OCI-LY3 (cell line): ENCODE measurements around the gene TBL3.
"Not testable (repeated sequence)": the region's sequence is repeated elsewhere in the genome, so short reads cannot be mapped to it uniquely, and the experiment has no call there.

Experiments used
- H2AFZ ChIP-seq: fragments of 200-600, 300-600 bp; shearing (Covaris generic); 2 replicates; pipeline ENCODE4 v1.6.0; 2014; ENCODE audit warnings: antibody characterized with exemption, low read depth, low read length
- H3K27ac ChIP-seq: fragments of 200-600, 300-600 bp; sonication (generic); 2 replicates; pipeline ENCODE4 v1.5.1; 2014; ENCODE audit warnings: mild to moderate bottlenecking, low read length, moderate library complexity, mixed read lengths
- H3K27me3 ChIP-seq: fragments of 200-600, 300-600 bp; sonication (generic); 2 replicates; pipeline ENCODE4 v1.6.1; 2014; ENCODE audit warnings: low read depth, low read length, mixed read lengths
- H3K36me3 ChIP-seq: fragments of 200-600, 300-600 bp; sonication (generic); replicated peaks from 2 replicates; pipeline ENCODE3; 2014; ENCODE audit warnings: low read depth, low read length, mixed read lengths
- H3K4me1 ChIP-seq: fragments of 300-600, 200-600 bp; sonication (generic); 2 replicates; pipeline ENCODE4 v1.6.1; 2014; ENCODE audit warnings: low read length, mixed read lengths
- H3K4me2 ChIP-seq: fragments of 200-600, 300-600 bp; sonication (generic); 2 replicates; pipeline ENCODE4 v1.6.1; 2014; ENCODE audit warnings: low read length, mixed read lengths
- H3K4me3 ChIP-seq: fragments of 300-600, 200-600 bp; sonication (generic); 2 replicates; pipeline ENCODE4 v1.5.1; 2014; ENCODE audit warnings: antibody characterized with exemption, mild to moderate bottlenecking, low read length, moderate library complexity
- H3K79me2 ChIP-seq: fragments of 300-600, 200-600 bp; shearing (Covaris generic); 2 replicates; pipeline ENCODE4 v1.6.1; 2014; ENCODE audit warnings: mild to moderate bottlenecking, low read length, mixed read lengths
- H3K9ac ChIP-seq: fragments of 300-600, 200-600 bp; shearing (Covaris generic); 2 replicates; pipeline ENCODE4 v1.6.0; 2014; ENCODE audit warnings: mild to moderate bottlenecking, low read length, moderate library complexity
- H3K9me3 ChIP-seq: fragments of 200-600, 300-600 bp; shearing (Covaris generic); 2 replicates; pipeline ENCODE4 v1.6.1; 2014; ENCODE audit warnings: low read length, mixed read lengths; ENCODE audit not compliant: insufficient read depth
- H4K20me1 ChIP-seq: fragments of 200-600, 300-600 bp; sonication (generic); 2 replicates; pipeline ENCODE4 v1.6.1; 2016; ENCODE audit warnings: low read length, mixed read lengths; ENCODE audit not compliant: insufficient read depth
- EZH2phosphoT487 ChIP-seq: fragments of 200-600 bp; shearing (Covaris generic); IDR thresholded peaks from 2 replicates; pipeline ENCODE4 v1.6.1; 2018; ENCODE audit warnings: antibody characterized with exemption, mixed run types, low read depth
- TF ChIP-seq, protein P1 (sequence below): fragments of 200-600, 300-600 bp; sonication (generic); IDR thresholded peaks from 2 replicates; pipeline ENCODE4 v1.5.1; 2014; ENCODE audit warnings: antibody characterized with exemption, low read length, low read depth

TBL3 gene

DNA sequence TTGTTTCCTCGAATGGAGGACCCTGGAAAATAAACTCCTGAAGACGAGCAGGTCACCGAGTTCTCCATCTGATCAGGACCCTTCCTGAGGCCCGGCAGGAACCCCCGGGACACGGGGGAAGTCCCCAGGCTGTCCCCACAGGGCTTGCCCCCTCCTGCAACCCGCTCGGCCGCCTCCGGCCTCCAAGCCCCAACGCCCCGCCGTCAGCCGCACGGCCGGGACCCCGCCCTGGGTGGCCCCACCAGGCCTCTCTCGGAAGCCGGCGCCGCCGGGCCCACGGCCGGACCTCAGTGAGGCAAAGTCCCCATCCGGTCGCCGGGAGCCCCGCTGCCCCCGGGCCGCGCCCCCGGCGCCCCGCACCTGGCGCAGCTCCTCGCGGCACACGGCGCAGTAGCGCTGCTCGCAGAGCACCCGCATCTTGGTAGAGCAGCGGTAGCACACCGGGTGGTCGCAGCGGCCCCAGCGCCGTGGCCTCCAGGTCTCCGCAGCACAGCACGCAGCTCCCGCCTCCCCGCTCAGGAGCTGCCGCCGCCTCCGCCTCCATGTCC lies 37.4 kb downstream of the TBL3 start:
- Histone ChIP-seq H3K36me3 (peaks cover 12% of the 10 kb centered on the region), H3K79me2 (peaks cover 65% of the 10 kb centered on the region), H2AFZ (no peak overlapping the region), H3K27me3 (no peaks in the 10 kb centered on the region), H4K20me1 (peaks cover 48% of the 10 kb centered on the region), H3K4me2 (peak overlapping the region; percentile 99), H3K9ac (peak overlapping the region; percentile 87), H3K27ac (peak overlapping the region; percentile 68), H3K4me1 (peaks cover 25% of the 10 kb centered on the region), H3K9me3 (no peaks in the 10 kb centered on the region), H3K4me3 (peak overlapping the region; percentile 95)
- no peak for TF ChIP-seq EZH2phosphoT487
- TF ChIP-seq, protein P1, sequence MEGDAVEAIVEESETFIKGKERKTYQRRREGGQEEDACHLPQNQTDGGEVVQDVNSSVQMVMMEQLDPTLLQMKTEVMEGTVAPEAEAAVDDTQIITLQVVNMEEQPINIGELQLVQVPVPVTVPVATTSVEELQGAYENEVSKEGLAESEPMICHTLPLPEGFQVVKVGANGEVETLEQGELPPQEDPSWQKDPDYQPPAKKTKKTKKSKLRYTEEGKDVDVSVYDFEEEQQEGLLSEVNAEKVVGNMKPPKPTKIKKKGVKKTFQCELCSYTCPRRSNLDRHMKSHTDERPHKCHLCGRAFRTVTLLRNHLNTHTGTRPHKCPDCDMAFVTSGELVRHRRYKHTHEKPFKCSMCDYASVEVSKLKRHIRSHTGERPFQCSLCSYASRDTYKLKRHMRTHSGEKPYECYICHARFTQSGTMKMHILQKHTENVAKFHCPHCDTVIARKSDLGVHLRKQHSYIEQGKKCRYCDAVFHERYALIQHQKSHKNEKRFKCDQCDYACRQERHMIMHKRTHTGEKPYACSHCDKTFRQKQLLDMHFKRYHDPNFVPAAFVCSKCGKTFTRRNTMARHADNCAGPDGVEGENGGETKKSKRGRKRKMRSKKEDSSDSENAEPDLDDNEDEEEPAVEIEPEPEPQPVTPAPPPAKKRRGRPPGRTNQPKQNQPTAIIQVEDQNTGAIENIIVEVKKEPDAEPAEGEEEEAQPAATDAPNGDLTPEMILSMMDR, result no peak

DNA sequence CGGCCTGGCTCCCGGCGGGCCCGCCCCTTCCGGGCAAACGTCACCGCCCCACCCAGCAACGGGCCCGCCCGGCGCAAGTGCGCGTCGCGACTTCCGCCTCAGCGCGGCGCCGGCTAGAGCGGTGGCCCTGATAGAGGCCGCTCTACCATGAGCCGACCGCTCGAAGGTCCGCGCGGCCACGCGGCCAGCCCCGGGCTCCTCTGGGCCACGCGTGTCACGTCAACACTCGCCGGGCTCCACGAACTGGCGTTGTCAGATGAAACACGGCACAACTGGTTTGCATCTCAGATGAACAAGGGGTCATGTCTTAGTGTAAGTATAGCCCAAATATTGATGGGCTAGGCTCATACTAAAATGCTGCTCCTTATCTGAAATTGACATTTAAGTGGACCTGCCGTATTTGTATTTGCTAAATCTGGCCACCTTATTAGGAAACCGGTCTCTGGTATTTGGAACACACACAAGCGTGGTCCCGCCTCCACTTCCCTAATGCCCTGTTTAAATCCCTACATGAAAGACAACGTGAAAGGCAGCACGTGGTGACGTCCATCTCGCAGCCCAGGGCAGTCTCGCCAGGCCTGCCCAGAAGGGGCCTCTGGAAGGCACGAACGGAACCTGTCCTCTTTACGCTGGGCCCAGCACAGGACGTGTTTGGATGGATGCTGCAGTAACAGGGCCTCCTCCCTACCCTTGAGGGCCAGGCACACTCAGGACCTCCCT lies 38.1 kb downstream of the TBL3 start, which contains the start of gene ZNF598:
Gene ZNF598, minus strand, starts transcription at position 31 of the 720 bp plus-strand sequence.
- H3K4me2 ChIP-seq, result peak within 1 kb of the TSS; percentile 99
- H3K4me1 ChIP-seq, result peaks cover 21% of the 10 kb centered on the region
- peak within 1 kb of the TSS; percentile 96 for H3K9ac ChIP-seq
- peak within 1 kb of the TSS; percentile 95 for H3K4me3 ChIP-seq
- H4K20me1 ChIP-seq, result peaks cover 41% of the 10 kb centered on the region
- H3K79me2 ChIP-seq, result peaks cover 57% of the 10 kb centered on the region
- H2AFZ ChIP-seq, result peak within 1 kb of the TSS; percentile 58; the same call in 1 of the 2 replicates
- TF ChIP-seq, protein P1, result no peak
- TF ChIP-seq EZH2phosphoT487, result no peak
- no peaks in the 10 kb centered on the region for H3K27me3 ChIP-seq
- no peaks in the 10 kb centered on the region for H3K9me3 ChIP-seq
- H3K36me3 ChIP-seq, result peaks cover 12% of the 10 kb centered on the region
- peak within 1 kb of the TSS; percentile 68 for H3K27ac ChIP-seq

DNA sequence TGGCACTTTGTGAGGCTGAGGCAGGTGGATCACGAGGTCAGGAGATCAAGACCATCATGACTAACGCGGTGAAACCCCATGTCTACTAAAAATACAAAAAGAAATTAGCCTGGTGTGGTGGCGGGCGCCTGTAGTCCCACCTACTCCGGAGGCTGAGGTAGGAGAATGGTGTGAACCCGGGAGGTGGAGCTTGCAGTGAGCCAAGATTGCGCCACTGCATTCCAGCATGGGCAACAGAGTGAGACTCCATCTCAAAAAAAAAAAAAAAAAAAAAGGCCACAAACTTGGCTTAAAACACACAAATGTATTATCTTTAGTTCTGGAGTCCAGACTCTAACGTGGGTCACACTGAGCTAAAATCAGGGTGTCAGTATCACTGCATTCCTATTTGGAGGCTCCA lies 39.9 kb downstream of the TBL3 start:
- not testable (repeated sequence) for H3K4me3 ChIP-seq

DNA sequence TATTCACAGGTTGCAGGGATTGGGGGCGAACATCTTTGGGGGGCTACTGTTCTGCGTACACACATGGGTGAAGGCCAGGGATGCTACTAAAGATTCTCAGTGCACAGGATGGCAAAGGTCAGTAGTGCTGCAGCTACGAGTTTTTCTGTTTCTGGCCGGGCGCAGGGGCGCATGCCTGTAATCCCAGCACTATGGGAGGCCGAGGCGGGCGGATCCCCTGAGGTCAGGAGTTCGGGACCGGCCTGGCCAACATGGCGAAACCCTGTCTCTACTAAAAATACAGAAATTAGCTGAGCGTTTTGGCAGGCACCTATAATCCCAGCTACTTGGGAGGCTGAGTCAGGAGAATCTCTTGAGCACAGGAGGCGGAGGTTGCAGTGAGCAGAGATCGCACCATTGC lies 41.7 kb downstream of the TBL3 start:
- peaks cover 22% of the 10 kb centered on the region for H3K79me2 ChIP-seq
- TF ChIP-seq EZH2phosphoT487, result no peak
- TF ChIP-seq, protein P1, result no peak
- no peak overlapping the region for H3K4me2 ChIP-seq
- H3K36me3 ChIP-seq, result no peaks in the 10 kb centered on the region
- no peaks in the 10 kb centered on the region for H3K27me3 ChIP-seq
- H3K27ac ChIP-seq, result no peak overlapping the region
- no peaks in the 10 kb centered on the region for H3K9me3 ChIP-seq
- no peak overlapping the region for H3K4me3 ChIP-seq
- peaks cover 8% of the 10 kb centered on the region for H3K4me1 ChIP-seq
- H2AFZ ChIP-seq, result no peak overlapping the region
- peaks cover 5% of the 10 kb centered on the region for H4K20me1 ChIP-seq
- H3K9ac ChIP-seq, result no peak overlapping the region

More for the DNA sequence above, 39.9 kb downstream of the TBL3 start:
- H3K27ac ChIP-seq, H3K9me3 ChIP-seq, H3K4me2 ChIP-seq, H2AFZ ChIP-seq, H3K27me3 ChIP-seq, H3K9ac ChIP-seq: not testable (repeated sequence)
- H4K20me1 ChIP-seq, result peaks cover 23% of the 10 kb centered on the region
- peaks cover 40% of the 10 kb centered on the region for H3K79me2 ChIP-seq
- peaks cover 21% of the 10 kb centered on the region for H3K4me1 ChIP-seq
- H3K36me3 ChIP-seq, result peaks cover 12% of the 10 kb centered on the region
